Right atrium auricular region (tissue), 2 donors: Measurements from ENCODE around the gene SGCG. TPM values are rescaled to one million over a fixed set of nuclear protein-coding genes. Genes with fewer than 3 reads are reported as not detected.
"Not testable (repeated sequence)": the region's sequence is repeated elsewhere in the genome, so short reads cannot be mapped to it uniquely, and the experiment has no call there.

Experiments
- DNase-seq: peaks from one replicate; pipeline ENCODE4 v3.0.0-alpha.2; 2019; ENCODE audit warnings: low spot score
- H3K27ac ChIP-seq, 2 donors: fragments of 200-600 bp; sonication (generic); 1 replicate in 1 of 2; 2 replicates in 1 of 2; pipeline ENCODE4 v1.5.1; 2016 to 2019
- H3K27me3 ChIP-seq, 2 donors: fragments of 200-600 bp; sonication (generic); one replicate each; pipeline versions ENCODE4 v1.5.1 to v1.6.0; 2017 to 2019
- H3K36me3 ChIP-seq: fragments of 200-600 bp; sonication (generic); one replicate; pipeline ENCODE4 v1.5.1; 2016
- H3K4me1 ChIP-seq, 2 donors: fragments of 200-600 bp; sonication (generic); one replicate each; pipeline versions ENCODE4 v1.5.1 to v1.6.0; 2017 to 2019
- H3K4me3 ChIP-seq, 2 donors: fragments of 200-600 bp; sonication (generic); 1 replicate in 1 of 2; 2 replicates in 1 of 2; pipeline ENCODE4 v1.5.1; 2017 to 2019; ENCODE audit warnings: mild to moderate bottlenecking in 1 of 2, moderate library complexity in 1 of 2
- H3K9me3 ChIP-seq, 2 donors: fragments of 200-600 bp; sonication (generic); one replicate each; pipeline ENCODE4 v1.5.1; 2019
- total RNA-seq, 2 donors: library from RNA; depleted of rRNA; stranded (reverse); fragments of >200 nt; gene quantifications; one replicate each; pipeline ENCODE4 v1.1.0, GENCODE V29; 2016
- TF ChIP-seq, protein P1 (sequence below), 2 donors: fragments of 200-600 bp; sonication (generic); IDR thresholded peaks; one replicate each; pipeline ENCODE4 v1.5.1; 2019; ENCODE audit warnings: antibody characterized with exemption in 2 of 2

SGCG gene, protein sequence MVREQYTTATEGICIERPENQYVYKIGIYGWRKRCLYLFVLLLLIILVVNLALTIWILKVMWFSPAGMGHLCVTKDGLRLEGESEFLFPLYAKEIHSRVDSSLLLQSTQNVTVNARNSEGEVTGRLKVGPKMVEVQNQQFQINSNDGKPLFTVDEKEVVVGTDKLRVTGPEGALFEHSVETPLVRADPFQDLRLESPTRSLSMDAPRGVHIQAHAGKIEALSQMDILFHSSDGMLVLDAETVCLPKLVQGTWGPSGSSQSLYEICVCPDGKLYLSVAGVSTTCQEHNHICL
- total RNA-seq: 100 to 1,000 TPM in 1 of 2 donors, 10 to 100 TPM in 1; 88.2 to 123 TPM

DNA sequence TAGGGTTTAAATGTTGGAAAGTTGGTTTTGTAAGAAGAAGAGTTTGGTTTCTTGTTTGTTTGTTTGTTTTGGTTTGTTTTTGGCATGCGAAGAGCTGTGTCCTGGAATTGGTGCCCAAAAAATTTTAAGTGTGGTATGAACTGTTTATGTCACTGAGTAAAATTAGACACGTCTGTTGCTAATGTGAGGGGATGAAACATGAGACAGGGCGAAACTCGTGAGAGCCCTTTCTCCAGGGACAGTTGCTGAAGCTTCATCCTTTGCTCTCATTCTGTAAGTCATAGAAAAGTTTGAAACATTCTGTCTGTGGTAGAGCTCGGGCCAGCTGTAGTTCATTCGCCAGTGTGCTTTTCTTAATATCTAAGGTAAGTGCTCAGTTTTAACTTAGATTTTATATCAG is at the start of gene SGCG:
Gene SGCG, plus strand, starts transcription at position 269 of the 400 bp plus-strand sequence. CDS start 22,716 bp downstream, outside the sequence.
- H3K4me3 ChIP-seq: peak within 1 kb of the TSS; percentile 26 to 27
- H3K4me1 ChIP-seq: peaks cover 0 to 1% of the 10 kb centered on the region in 2 donors

DNA sequence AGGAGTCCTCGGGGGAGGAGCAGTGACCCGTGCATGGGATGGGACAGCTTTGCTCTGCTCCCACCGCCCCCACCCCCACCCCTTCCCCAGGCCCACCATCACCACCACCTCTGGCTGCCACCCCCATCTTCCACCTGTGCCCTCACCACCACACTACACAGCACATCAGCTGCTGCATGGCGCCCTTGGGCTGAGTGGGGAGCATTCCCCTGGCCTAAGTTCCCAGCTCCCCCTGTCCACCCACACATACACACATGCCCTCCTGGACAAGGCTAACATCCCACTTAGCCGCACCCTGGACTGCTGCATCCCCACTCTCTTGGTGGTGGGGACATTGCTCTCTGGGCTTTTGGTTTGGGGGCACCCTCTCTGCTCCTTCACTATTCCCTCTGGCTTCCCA is 46.2 kb upstream of the SGCG start:
- DNase-seq: no peak
- no peaks in the 10 kb centered on the region for H3K4me1 ChIP-seq
- H3K9me3 ChIP-seq: no peaks in the 10 kb centered on the region
- TF ChIP-seq, protein P1, sequence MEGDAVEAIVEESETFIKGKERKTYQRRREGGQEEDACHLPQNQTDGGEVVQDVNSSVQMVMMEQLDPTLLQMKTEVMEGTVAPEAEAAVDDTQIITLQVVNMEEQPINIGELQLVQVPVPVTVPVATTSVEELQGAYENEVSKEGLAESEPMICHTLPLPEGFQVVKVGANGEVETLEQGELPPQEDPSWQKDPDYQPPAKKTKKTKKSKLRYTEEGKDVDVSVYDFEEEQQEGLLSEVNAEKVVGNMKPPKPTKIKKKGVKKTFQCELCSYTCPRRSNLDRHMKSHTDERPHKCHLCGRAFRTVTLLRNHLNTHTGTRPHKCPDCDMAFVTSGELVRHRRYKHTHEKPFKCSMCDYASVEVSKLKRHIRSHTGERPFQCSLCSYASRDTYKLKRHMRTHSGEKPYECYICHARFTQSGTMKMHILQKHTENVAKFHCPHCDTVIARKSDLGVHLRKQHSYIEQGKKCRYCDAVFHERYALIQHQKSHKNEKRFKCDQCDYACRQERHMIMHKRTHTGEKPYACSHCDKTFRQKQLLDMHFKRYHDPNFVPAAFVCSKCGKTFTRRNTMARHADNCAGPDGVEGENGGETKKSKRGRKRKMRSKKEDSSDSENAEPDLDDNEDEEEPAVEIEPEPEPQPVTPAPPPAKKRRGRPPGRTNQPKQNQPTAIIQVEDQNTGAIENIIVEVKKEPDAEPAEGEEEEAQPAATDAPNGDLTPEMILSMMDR (IDR thresholded peaks at IDR 0.05): no peak
- H3K36me3 ChIP-seq: no peaks in the 10 kb centered on the region
- H3K27me3 ChIP-seq: no peaks in the 10 kb centered on the region
- H3K4me3 ChIP-seq: no peak overlapping the region
- no peak overlapping the region for H3K27ac ChIP-seq

More for the DNA sequence above, at the start of gene SGCG:
- Histone ChIP-seq H3K36me3 (no peaks in the 10 kb centered on the region), H3K27me3 (no peaks in the 10 kb centered on the region), H3K9me3 (no peaks in the 10 kb centered on the region), H3K27ac (peak within 1 kb of the TSS; percentile 49 to 73)
- TF ChIP-seq, protein P1 (IDR thresholded peaks at IDR 0.05): no peak
- no peak for DNase-seq

DNA sequence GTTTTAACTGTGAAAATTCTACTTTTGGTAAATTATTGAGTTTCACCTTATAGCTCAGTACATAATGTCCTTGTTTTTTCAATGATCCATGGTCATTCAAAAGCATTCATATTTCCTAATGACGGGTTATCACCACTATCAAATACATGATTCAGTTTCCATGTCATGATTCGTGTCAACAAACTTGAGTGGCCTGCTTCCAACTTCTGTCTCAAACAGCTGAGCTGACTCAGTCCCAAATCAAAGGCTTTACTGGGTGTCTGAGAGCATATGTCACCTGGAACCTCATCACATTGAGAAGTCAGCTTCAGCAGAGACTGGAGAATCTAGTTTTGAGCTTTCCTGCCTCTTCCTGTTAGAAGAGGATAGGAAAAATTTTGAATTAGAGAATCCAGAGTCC is 40.3 kb upstream of the SGCG start:
- no peak overlapping the region for H3K4me3 ChIP-seq
- H3K9me3 ChIP-seq: no peaks in the 10 kb centered on the region
- TF ChIP-seq, protein P1 (IDR thresholded peaks at IDR 0.05): no peak
- H3K4me1 ChIP-seq: no peaks in the 10 kb centered on the region
- DNase-seq: no peak
- H3K27ac ChIP-seq: no peak overlapping the region
- no peaks in the 10 kb centered on the region for H3K36me3 ChIP-seq
- no peaks in the 10 kb centered on the region for H3K27me3 ChIP-seq

DNA sequence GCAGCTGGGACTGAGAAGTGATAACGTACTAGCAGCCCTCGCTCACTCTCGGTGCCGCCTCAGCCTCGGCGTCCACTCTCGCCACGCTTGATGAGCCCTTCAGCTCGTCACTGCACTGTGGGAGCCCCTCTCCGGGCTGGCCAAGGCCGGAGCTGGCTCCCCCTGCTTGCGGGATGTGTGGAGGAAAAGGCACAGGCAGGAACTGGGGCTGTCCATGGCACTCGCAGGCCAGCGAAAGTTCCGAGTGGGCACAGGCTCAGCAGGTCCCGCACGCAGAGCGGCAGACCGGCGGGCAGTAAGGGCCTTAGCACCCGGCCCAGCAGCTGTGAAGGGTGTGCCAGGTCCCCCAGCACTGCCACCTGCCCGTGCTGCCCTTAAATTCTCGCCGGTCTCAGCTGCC is 38.8 kb upstream of the SGCG start:
- no peak overlapping the region for H3K4me3 ChIP-seq
- no peak overlapping the region for H3K27ac ChIP-seq
- H3K4me1 ChIP-seq: no peaks in the 10 kb centered on the region
- no peaks in the 10 kb centered on the region for H3K27me3 ChIP-seq
- no peaks in the 10 kb centered on the region for H3K36me3 ChIP-seq
- TF ChIP-seq, protein P1 (IDR thresholded peaks at IDR 0.05): no peak
- H3K9me3 ChIP-seq: no peaks in the 10 kb centered on the region
- DNase-seq: no peak

DNA sequence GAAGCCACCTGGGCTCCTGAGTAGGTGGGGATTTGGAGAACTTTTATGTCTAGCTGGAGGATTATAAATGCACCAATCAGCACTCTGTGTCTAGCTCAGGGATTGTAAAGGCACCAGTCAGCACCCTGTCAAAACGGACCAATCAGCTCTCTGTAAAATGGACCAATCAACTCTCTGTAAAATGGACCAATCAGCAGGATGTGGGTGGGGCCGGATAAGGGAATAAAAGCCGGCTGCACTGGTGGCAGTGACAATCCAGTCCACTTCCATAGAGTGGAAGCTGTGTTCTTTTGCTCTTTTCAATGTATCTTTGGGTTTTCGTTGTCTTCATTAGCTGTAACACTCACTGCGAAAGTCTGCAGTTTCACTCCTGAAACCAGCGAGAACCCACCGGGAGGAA is 38.2 kb upstream of the SGCG start:
- not testable (repeated sequence) for H3K36me3 ChIP-seq, DNase-seq, H3K9me3 ChIP-seq, H3K4me3 ChIP-seq, H3K4me1 ChIP-seq, H3K27me3 ChIP-seq, H3K27ac ChIP-seq

DNA sequence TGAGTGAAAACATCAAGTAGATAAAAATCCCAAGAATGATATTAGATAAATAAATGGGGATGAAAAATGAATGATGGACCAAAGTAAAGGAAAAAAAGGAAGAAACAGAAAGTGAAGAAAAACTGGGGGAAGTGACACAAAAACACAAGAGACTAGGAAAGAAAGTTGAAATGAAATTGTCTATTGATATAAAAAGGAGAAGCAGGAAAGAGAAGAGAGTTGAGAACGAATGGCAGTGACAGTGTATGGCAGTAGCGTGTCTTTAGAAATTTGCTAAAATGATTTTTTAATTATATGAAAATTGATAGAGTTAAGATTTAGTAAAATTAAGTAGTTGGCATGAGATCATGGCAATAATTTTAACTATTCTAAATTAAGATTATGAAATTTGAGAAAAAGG is 36.3 kb upstream of the SGCG start:
- Histone ChIP-seq H3K4me1 (no peaks in the 10 kb centered on the region), H3K9me3 (no peaks in the 10 kb centered on the region), H3K27me3 (no peaks in the 10 kb centered on the region), H3K4me3 (no peak overlapping the region), H3K36me3 (no peaks in the 10 kb centered on the region), H3K27ac (no peak overlapping the region)
- TF ChIP-seq, protein P1 (IDR thresholded peaks at IDR 0.05): no peak
- no peak for DNase-seq
